Ishikawa (cell line): ENCODE data around the gene VANGL1.

ENCODE experiments used
- CEBPB ChIP-seq: IDR thresholded peaks from 2 replicates; pipeline ENCODE4 v1.6.1; 2012
- CREB1 ChIP-seq: IDR thresholded peaks from 2 replicates; pipeline ENCODE4 v1.6.1; 2012; ENCODE audit warnings: low read depth
- EGR1 ChIP-seq: IDR thresholded peaks from 2 replicates; pipeline ENCODE4 v1.6.1; 2012
- EP300 ChIP-seq: IDR thresholded peaks from 2 replicates; pipeline ENCODE4 v1.6.1; 2012; ENCODE audit warnings: borderline replicate concordance
- FOXM1 ChIP-seq: IDR thresholded peaks from 2 replicates; pipeline ENCODE4 v1.6.1; 2012; ENCODE audit warnings: low read depth, borderline replicate concordance
- NFIC ChIP-seq: IDR thresholded peaks from 2 replicates; pipeline ENCODE4 v1.6.1; 2012
- RAD21 ChIP-seq: IDR thresholded peaks from 2 replicates; pipeline ENCODE4 v1.6.1; 2012; ENCODE audit warnings: low read depth
- TAF1 ChIP-seq: IDR thresholded peaks from 2 replicates; pipeline ENCODE4 v1.6.1; 2012; ENCODE audit warnings: low read depth, mild to moderate bottlenecking
- TCF12 ChIP-seq: IDR thresholded peaks from 2 replicates; pipeline ENCODE4 v1.6.1; 2012; ENCODE audit warnings: low read depth
- TEAD4 ChIP-seq: IDR thresholded peaks from 2 replicates; pipeline ENCODE4 v1.6.1; 2012
- YY1 ChIP-seq: IDR thresholded peaks from 2 replicates; pipeline ENCODE4 v1.6.1; 2012; ENCODE audit warnings: low read depth
- ZBTB7A ChIP-seq: IDR thresholded peaks from 2 replicates; pipeline ENCODE4 v1.6.1; 2012; ENCODE audit warnings: low read depth
- TF ChIP-seq, protein P1 (sequence below): IDR thresholded peaks from 2 replicates; pipeline ENCODE4 v1.6.1; 2012
- TF ChIP-seq, protein P2 (sequence below): IDR thresholded peaks from 2 replicates; pipeline ENCODE4 v1.6.1; 2012; ENCODE audit warnings: low read depth, mild to moderate bottlenecking
- TF ChIP-seq, protein P3 (sequence below): IDR thresholded peaks from 2 replicates; pipeline ENCODE4 v1.6.1; 2012

VANGL1 gene

GRCh38 chr1:115692224-115692623, 50.5 kb downstream of the VANGL1 start:
- TF ChIP-seq RAD21, result no peak

- TF ChIP-seq TCF12 (no peak), CEBPB (no peak), CREB1 (no peak), ZBTB7A (no peak), TEAD4 (no peak), NFIC (no peak)
- TF ChIP-seq, protein P1, sequence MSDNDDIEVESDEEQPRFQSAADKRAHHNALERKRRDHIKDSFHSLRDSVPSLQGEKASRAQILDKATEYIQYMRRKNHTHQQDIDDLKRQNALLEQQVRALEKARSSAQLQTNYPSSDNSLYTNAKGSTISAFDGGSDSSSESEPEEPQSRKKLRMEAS, result no peak
These were observed 53.0 kb downstream of the VANGL1 start for GRCh38 chr1:115694805-115695204.

DNA sequence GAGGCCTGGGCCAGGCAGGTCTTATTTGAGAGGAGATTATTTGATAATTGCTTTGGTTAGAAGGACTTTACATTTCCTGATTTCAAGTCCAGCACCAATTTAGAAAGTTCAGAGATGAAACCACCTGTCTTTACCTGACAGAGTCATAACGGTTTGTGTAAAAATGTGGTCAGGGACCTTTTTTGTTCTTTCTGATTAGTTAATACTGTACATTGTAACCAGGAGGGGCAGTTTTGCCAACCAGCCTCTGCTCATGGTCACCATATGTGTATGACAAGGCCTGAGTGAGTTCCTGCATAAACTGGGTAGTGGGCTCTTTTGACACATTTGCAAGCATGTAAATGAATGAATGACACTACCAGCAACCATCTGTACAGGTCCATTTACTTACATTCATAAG, 55.8 kb downstream of the VANGL1 start:
- no peak for TF ChIP-seq FOXM1

GRCh38 chr1:115701090-115701489, 59.3 kb downstream of the VANGL1 start:
- TF ChIP-seq CEBPB (no peak), FOXM1 (no peak), ZBTB7A (no peak), YY1 (no peak), TEAD4 (no peak), EP300 (no peak), TAF1 (no peak), EGR1 (no peak)
- TF ChIP-seq, protein P2, sequence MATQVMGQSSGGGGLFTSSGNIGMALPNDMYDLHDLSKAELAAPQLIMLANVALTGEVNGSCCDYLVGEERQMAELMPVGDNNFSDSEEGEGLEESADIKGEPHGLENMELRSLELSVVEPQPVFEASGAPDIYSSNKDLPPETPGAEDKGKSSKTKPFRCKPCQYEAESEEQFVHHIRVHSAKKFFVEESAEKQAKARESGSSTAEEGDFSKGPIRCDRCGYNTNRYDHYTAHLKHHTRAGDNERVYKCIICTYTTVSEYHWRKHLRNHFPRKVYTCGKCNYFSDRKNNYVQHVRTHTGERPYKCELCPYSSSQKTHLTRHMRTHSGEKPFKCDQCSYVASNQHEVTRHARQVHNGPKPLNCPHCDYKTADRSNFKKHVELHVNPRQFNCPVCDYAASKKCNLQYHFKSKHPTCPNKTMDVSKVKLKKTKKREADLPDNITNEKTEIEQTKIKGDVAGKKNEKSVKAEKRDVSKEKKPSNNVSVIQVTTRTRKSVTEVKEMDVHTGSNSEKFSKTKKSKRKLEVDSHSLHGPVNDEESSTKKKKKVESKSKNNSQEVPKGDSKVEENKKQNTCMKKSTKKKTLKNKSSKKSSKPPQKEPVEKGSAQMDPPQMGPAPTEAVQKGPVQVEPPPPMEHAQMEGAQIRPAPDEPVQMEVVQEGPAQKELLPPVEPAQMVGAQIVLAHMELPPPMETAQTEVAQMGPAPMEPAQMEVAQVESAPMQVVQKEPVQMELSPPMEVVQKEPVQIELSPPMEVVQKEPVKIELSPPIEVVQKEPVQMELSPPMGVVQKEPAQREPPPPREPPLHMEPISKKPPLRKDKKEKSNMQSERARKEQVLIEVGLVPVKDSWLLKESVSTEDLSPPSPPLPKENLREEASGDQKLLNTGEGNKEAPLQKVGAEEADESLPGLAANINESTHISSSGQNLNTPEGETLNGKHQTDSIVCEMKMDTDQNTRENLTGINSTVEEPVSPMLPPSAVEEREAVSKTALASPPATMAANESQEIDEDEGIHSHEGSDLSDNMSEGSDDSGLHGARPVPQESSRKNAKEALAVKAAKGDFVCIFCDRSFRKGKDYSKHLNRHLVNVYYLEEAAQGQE, result no peak

- TF ChIP-seq EGR1 (no peak), RAD21 (no peak), TCF12 (no peak), ZBTB7A (no peak), CREB1 (no peak), CEBPB (no peak), YY1 (no peak), EP300 (no peak)
- TF ChIP-seq, protein P1, result no peak
- TF ChIP-seq, protein P3, sequence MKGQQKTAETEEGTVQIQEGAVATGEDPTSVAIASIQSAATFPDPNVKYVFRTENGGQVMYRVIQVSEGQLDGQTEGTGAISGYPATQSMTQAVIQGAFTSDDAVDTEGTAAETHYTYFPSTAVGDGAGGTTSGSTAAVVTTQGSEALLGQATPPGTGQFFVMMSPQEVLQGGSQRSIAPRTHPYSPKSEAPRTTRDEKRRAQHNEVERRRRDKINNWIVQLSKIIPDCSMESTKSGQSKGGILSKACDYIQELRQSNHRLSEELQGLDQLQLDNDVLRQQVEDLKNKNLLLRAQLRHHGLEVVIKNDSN, result no peak
These were observed 61.2 kb downstream of the VANGL1 start for GRCh38 chr1:115702959-115703358.

- TF ChIP-seq TEAD4 (no peak), YY1 (no peak), CREB1 (no peak), FOXM1 (no peak), NFIC (no peak), TCF12 (no peak), CEBPB (no peak), TAF1 (no peak), RAD21 (no peak), EGR1 (no peak), ZBTB7A (no peak), EP300 (no peak)
- TF ChIP-seq, protein P1, result no peak
- TF ChIP-seq, protein P2, result no peak
- TF ChIP-seq, protein P3, result no peak
These were observed 63.5 kb downstream of the VANGL1 start for GRCh38 chr1:115705085-115705951.
